Left ventricle myocardium superior (tissue), 1 donor: ENCODE data around the gene APOL4. TPM values are rescaled to one million over a fixed set of nuclear protein-coding genes. Genes with fewer than 3 reads are reported as not detected.
"Not testable (repeated sequence)": the region's sequence is repeated elsewhere in the genome, so short reads cannot be mapped to it uniquely, and the experiment has no call there.

Experiments used
- ATAC-seq: fragments of 200-7000 bp; cut with Tn5 transposase; one replicate; pipeline ENCODE4 v1.9.1; 2020; ENCODE audit warnings: mild to moderate bottlenecking, moderate library complexity
- DNase-seq: peaks from one replicate; pipeline ENCODE4 v3.0.0-alpha.2; 2020
- intact Hi-C: fragments of 100-400 bp; cut with micrococcal nuclease; formaldehyde crosslinking; loops from one replicate; pipeline ENCODE4 v1.11.0; 2022
- long read RNA-seq: library from polyadenylated mRNA; unstranded; transcript quantifications from one replicate; pipeline ENCODE4 v2.0.0, GENCODE V29; 2021
- total RNA-seq: library from RNA; stranded (reverse); fragmentation: NEBNext Ultra II Directional; extraction: Animal tissue kit (Norgen Biotek cat#: 25700); gene quantifications from one replicate; pipeline ENCODE4 v1.2.1, GENCODE V29; 2021
- donor health status: DM: no; HTN: yes; CAD: no; lungs with severe emphysema.

Gene APOL4
- total RNA-seq: 3.8 TPM
- long read RNA-seq, partial matches to known transcripts: 6 of 6 reads
- long read RNA-seq, other reads (novel, unspliced or antisense): 0 of 6 reads

- intact Hi-C loops: no loop called here
- peak; percentile 85 for ATAC-seq
- DNase-seq: peak; percentile 90
Measured at GRCh38 chr22:36201630-36202319, at the start of gene APOL4. Gene APOL4, minus strand, starts transcription at chr22:36201809. Its CDS starts 75 bp downstream, at chr22:36201734.

GRCh38 chr22:36250292-36250960, 48.8 kb upstream of the APOL4 start:
- DNase-seq, intact Hi-C loops, ATAC-seq: not testable (repeated sequence)

- ATAC-seq (no peak), DNase-seq (no peak)
- intact Hi-C loops: no loop called here
Measured at GRCh38 chr22:36249160-36249559, 47.6 kb upstream of the APOL4 start.

- intact Hi-C loops: no loop called here
- ATAC-seq (no peak), DNase-seq (no peak)
Measured at GRCh38 chr22:36247955-36248354, 46.3 kb upstream of the APOL4 start.

DNA sequence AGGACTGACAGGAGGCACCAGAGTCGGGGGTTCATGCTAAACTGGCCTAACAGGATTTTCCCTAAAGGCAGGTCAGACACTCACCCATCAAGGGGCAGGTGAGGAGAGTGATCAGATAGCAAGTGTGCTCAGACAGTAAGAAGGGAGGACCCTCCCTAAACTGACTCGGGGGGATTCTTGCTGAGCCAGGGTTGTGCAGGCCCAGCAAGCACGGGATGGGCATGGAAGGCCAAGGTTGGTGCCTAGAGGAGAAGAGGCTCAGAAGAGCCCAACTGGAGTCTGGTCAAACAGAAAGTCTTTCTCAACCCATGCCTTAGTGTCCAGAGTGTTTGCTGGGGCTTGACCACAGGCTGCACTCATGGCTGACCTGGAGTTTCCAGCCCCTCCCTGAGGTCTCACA, 45.1 kb upstream of the APOL4 start:
- no peak for ATAC-seq

GRCh38 chr22:36245805-36246356, 44.3 kb upstream of the APOL4 start:
- ATAC-seq: no peak
- intact Hi-C loops: no loop called here
- DNase-seq: no peak

More for the DNA sequence above, 45.1 kb upstream of the APOL4 start:
- no peak for DNase-seq
- intact Hi-C loops: no loop called here

GRCh38 chr22:36244522-36245391, 43.1 kb upstream of the APOL4 start:
- ATAC-seq (peak; percentile 87), DNase-seq (peak; percentile 69)
- intact Hi-C loops: no loop called here

DNA sequence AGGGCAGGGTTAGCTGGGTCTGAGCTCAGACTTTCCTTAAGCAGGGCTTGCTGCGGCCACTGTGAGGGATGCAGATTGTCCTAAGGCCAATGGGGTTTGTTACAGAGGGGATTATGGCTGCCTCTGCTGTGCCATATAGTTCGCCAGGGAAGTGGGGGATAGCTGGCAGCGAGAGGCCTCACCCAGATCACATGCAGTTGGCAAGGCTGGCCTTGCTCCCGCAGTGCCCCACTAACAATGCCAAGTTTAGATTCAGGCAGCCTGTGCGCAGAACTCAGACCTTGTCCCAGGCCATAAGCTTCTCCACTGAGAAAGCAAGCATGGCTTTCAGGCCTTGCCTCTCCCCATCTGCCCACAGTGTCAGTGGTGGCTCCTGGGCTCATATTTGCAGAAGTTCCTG, 42.4 kb upstream of the APOL4 start:
- DNase-seq (peak; percentile 53), ATAC-seq (peak; percentile 42)
- intact Hi-C loops: no loop called here

GRCh38 chr22:36239401-36240171, 38.0 kb upstream of the APOL4 start, which contains the start of gene APOL2:
Gene APOL2, minus strand, starts transcription at chr22:36239527. Its CDS starts 6,365 bp downstream, at chr22:36233162.
- ATAC-seq (peak; percentile 96), DNase-seq (peak; percentile 92)
- intact Hi-C loops: no loop called here

DNA sequence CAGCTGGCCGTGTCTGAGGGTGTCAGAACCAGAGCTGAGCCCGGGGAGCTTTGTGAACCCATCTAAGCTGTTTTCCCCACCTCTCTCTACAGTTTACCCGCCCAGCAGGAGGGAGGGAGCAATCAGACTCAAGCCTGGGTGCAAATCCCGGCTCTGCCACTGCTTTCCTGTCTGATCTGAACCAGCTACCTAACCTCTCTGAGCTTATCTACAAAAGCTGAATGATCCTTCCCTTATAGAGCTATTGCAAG, 37.5 kb upstream of the APOL4 start:
- intact Hi-C loops: no loop called here
- ATAC-seq (peak; percentile 30), DNase-seq (no peak)

GRCh38 chr22:36238373-36239149, 37.0 kb upstream of the APOL4 start:
- no peak for DNase-seq
- intact Hi-C loops: no loop called here
- ATAC-seq: peak; percentile 48

GRCh38 chr22:36237462-36238372, 36.1 kb upstream of the APOL4 start:
- ATAC-seq: peak; percentile 7
- no peak for DNase-seq
- intact Hi-C loops: no loop called here

- DNase-seq (no peak), ATAC-seq (no peak)
- intact Hi-C loops: no loop called here
Measured at GRCh38 chr22:36236388-36237319, 35.0 kb upstream of the APOL4 start.

DNA sequence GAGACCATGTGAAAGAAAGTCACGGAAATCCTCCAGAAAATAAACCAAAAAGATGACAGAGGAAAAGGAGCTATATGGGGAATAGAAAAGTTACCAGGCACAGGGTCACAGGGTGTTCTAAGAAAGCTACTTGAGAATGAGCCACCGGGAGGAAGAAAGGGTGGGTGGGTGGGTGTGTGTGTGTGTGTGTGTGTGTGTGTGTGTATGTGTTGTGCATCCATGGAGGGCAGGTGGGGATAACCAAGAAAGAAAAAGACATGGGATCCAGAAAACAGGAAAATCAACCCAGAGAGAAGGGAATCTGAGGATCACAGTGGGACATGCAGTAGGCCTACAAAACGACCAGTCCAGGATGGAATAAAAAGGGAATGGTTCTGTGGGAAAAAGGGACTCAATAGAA, 34.0 kb upstream of the APOL4 start:
- ATAC-seq (no peak), DNase-seq (no peak)
- intact Hi-C loops: no loop called here

- intact Hi-C loops: no loop called here
- ATAC-seq (no peak), DNase-seq (no peak)
Measured at GRCh38 chr22:36234919-36235318, 33.3 kb upstream of the APOL4 start.

DNA sequence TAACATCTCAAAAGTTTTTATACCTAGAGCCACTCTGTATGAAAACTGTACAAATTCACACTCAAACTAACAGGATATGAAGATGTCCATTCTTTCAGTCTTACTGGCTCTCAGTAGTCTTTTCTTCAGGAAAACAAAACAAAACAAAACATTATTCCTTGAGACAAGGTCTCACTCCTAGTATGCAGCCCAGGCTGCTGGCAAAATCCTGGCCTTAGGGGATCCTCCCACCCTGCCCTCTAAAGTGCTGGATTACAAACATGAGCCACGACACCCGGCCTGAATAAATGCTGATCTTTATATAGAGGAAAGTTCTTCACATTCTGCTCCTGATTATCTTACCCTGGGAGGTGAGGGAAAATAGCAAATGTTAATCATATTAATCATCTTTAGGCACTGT, 32.6 kb upstream of the APOL4 start:
- intact Hi-C loops: no loop called here
- DNase-seq: no peak
- ATAC-seq: no peak
